HG03108 (cell line): Measurements from ENCODE around the gene LYPD4.

Experiments used
- ATAC-seq: cut with Tn5 transposase; IDR thresholded peaks from one replicate; pipeline ENCODE4 v1.9.1; 2021; ENCODE audit warnings: moderate library complexity; ENCODE audit not compliant: unreplicated experiment

Gene LYPD4, protein sequence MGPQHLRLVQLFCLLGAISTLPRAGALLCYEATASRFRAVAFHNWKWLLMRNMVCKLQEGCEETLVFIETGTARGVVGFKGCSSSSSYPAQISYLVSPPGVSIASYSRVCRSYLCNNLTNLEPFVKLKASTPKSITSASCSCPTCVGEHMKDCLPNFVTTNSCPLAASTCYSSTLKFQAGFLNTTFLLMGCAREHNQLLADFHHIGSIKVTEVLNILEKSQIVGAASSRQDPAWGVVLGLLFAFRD

GRCh38 chr19:41844601-41845000, at the start of gene LYPD4:
LYPD4 (minus strand) TSS chr19:41844683; CDS start chr19:41839285, 5,398 bp downstream.
- ATAC-seq: no peak

DNA sequence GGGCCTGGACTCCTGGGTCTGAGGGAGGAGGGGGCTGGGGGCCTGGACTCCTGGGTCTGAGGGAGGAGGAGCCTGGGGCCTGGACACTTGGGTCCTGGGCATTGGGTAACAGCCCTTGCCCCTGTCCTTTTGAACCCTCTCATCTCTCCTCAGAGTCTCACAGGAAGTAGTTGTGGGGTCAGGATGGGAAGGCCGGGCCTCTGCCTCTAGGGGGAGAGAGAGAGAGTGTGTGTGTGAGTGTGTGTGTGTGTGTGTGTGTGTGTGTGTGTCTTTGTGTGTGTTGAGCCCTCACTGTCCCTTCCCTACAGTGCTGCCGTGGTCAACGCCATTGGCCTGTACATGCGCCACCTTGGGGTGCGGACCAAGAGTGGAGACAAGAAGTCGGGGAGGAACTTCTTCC, 49.4 kb upstream of the LYPD4 start:
- no peak for ATAC-seq

DNA sequence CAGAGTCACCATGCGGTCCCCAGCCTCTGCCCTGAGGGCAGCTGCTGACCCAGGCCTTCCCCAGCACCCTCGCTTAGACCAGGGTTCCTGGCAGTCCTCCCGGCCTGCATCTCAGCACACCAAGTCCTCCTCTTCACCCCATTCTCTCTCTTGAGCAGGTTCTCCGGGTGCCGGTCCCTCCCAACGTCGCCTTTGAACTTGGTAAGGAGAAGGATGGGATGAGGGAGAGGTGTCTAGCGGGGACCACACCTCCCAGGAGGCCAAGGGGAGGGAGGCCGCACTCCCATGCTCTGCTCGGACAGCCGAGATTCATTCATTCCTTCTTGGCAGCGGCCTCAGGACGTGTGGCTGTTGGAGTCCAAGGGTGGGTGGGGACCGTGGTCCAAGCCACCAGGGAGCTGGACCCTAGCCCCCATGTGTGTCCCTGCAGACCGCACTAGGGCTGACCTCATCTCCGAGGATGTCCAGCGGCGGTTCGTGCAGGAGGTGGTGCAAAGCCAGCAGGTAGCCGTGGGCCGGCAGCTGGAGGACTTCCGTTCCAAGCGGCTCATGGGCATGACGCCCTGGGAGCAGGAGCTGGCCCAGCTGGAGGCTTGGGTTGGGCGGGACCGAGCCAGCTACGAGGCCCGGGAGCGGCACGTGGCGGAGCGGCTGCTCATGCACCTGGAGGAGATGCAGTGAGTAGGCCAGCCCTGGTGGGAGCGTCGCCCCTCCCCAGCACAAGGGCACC, 47.9 kb upstream of the LYPD4 start:
- no peak for ATAC-seq

- no peak for ATAC-seq
Measured at GRCh38 chr19:41890936-41891335, 46.5 kb upstream of the LYPD4 start.

DNA sequence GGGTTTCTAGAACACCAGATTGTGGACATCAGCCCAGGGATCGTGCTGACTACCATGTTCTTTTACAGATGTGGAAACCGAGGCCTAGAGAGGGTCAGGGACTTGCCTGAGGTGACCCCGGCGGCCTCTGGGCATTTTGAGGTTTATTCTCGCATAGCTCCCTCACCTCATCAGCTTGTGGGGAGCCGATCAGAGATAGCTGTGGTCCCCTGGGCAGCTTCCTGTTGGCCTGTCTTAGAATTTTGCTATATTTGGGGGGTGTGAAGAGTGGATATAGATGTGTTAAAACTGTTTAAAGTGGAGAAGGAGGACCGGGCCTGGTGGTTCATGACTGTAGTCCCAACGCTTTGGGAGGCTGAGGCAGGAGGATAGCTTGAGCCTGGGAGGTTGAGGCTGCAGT, 45.4 kb upstream of the LYPD4 start:
- ATAC-seq: no peak

- ATAC-seq: no peak
Measured at GRCh38 chr19:41888926-41889325, 44.4 kb upstream of the LYPD4 start.

- ATAC-seq: no peak
Measured at GRCh38 chr19:41887711-41888382, 43.4 kb upstream of the LYPD4 start.

GRCh38 chr19:41886761-41887710, 42.6 kb upstream of the LYPD4 start:
- no peak for ATAC-seq

DNA sequence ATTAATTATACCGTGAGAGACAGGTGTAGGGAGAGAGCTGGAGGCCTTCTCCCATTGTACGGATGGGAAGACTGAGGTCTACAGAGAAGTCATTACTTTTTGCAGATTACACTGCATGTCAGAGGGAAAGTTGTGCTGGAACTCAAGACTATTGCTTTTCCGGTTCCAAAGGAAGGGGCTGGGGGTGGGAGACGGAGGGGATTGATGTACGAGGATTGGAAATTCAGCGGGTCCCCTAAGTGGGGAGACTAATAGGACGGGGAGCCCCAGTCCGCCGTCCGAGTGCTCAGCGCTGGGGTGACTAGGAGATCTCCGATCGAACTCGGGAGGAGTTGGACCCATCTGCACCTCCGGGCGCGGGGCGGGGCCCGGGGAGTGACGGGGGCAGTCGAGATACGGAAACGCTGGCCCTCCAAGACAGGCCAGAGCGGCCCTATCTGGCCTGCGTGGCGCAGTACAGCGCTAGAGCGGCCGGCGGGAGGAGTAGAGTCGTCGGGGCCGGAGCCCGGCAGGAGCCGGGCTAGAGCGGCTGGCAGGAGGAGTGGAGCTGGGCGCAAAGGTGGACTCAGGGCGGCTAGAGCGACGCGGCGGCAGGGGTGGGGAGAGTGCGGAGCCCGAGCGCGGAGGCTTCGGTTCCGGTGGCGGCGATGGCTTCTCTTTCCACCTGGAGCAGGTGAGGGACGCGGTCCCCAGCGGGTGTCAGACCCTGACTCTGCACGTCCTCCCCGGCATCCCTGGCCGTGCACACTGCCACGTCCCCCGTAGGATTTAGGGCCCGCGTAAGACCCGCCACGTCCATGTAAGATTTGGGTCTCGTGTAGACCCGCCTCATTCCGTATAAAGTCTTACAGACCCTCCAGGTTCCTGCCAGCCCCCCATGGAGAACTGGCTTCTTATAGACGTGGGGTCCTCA, 39.6 kb upstream of the LYPD4 start:
- ATAC-seq: peak; percentile 62

- no peak for ATAC-seq
Measured at GRCh38 chr19:41883463-41883820, 39.0 kb upstream of the LYPD4 start.

GRCh38 chr19:41882568-41883462, 38.3 kb upstream of the LYPD4 start, which contains the start of gene ARHGEF1:
ARHGEF1 (plus strand) TSS chr19:41883184; CDS start chr19:41888083, 4,899 bp downstream.
- ATAC-seq: no peak

- ATAC-seq: no peak
Measured at GRCh38 chr19:41880329-41880708, 35.8 kb upstream of the LYPD4 start.

GRCh38 chr19:41879670-41880328, 35.3 kb upstream of the LYPD4 start:
- no peak for ATAC-seq

DNA sequence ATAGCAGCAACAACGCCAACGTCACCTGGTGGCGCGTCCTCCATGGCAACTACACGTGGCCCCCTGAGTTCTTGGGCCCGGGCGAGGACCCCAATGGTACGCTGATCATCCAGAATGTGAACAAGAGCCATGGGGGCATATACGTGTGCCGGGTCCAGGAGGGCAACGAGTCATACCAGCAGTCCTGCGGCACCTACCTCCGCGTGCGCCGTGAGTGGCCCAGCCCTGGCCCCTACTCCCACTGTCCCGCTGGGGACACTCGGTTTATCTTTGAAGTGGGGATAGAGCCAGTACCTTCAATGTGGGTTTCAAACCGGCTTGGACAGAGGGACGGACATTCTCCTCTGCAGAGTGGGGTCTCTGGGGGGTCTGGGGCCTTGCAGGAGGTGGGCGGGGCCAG, 34.6 kb upstream of the LYPD4 start:
- ATAC-seq: no peak

GRCh38 chr19:41877916-41878905, 33.7 kb upstream of the LYPD4 start:
- no peak for ATAC-seq

- ATAC-seq: peak; percentile 63
Measured at GRCh38 chr19:41876847-41877832, 32.7 kb upstream of the LYPD4 start, which contains the start of gene CD79A. CD79A (plus strand) TSS chr19:41877279; CDS start chr19:41877305, 26 bp downstream.
